ENCODE data around the gene TRPM2.
"Not testable (repeated sequence)": the region's sequence is repeated elsewhere in the genome, so short reads cannot be mapped to it uniquely, and the experiment has no call there.

Gene TRPM2

DNA sequence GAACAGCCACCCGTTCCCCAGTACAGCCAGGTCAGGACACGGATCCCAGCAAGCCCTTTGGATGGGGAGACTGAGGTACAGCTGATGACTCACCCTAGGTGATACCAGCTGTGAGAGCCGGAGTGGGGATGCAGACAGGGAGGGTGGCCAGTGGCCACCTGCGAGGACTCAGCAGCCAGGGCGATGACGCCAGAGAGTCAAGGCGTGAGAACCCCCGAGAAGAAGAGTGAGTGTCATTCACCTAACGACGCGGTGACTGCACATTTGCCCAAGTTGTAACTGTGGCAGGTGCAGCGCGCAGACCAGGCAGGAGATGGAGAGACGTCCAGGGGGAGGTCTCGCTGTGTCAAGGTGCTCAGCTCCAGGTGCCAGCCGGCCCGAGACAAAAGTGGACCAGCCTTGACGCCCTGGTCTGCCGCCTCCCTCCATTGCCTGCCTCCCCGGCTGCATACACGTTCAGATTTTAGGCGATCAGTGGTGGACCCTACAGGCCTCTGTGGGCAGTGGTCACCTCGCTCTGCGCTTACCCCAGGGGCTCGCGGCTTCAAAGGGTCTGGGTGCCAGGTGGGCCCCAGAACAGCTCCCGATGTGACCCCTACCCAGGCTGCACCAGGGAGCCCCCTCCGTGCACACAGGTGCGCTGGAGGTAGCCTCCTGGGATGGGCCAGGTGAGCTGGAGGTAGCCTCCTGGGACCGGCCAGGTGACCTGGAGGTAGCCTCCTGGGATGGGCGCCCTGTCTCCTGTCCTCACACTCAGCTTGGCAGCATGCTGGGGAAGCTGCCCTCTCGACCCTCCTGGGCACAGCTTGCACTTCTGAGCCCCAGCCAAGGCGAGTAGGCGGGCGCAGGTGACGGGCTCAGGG, 113.8 kb downstream of the TRPM2 start:
- DNase-seq, result no peak

DNA sequence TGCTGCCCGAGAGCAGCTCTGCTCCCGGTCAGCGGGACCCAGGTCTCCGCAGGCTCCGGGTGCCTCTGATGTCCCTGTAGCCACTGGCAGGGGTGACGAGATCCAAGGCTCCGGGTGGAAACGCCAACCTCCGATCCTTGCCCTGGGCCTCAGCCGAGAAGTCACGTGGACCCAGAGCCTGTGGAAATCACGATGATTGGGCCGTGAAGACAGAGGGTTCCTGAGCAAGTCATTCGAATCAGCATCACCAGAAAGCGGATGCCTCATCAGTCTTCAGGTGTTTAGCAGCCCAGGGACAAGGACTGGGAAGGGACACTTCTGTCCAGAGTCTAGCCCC, 114.4 kb downstream of the TRPM2 start:
- no peak for DNase-seq

DNA sequence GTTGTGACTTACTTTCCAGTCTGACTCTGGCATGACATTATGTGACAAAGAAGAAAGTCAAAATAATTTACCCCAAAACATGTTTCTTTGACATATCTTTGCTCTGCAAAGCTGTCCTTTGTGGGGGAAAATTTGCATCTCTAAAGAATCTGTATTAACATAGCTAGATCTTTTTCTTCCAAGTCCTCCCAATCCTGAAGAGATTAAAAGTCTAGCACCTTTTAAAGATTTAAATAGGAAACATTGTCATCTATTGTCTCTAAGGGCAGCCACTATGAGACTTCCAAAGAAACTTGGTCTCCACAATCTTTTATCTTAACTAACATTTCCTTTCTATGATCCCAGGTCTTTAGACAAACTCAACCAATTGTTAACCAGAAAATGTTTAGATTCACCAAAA, 117.9 kb downstream of the TRPM2 start:
- no peak for DNase-seq

DNA sequence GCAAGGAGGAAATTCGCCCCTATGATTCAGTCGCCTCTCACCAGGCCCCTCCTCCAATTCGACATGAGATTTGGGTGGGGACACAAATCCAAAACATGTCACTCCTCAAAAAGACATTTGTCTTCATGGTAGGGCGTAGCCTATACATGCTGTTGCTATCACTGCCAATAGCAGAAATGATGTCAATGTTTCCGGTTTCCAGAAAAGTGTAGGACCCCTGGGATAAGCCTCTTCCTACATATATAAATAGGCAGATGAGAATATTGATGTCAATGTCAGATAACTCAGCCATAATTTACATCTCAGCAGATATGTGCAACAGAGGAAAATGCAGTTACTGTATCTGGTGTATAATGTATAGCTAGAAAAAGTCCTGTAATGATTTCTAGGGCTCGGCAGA, 118.6 kb downstream of the TRPM2 start:
- no peak for DNase-seq

DNA sequence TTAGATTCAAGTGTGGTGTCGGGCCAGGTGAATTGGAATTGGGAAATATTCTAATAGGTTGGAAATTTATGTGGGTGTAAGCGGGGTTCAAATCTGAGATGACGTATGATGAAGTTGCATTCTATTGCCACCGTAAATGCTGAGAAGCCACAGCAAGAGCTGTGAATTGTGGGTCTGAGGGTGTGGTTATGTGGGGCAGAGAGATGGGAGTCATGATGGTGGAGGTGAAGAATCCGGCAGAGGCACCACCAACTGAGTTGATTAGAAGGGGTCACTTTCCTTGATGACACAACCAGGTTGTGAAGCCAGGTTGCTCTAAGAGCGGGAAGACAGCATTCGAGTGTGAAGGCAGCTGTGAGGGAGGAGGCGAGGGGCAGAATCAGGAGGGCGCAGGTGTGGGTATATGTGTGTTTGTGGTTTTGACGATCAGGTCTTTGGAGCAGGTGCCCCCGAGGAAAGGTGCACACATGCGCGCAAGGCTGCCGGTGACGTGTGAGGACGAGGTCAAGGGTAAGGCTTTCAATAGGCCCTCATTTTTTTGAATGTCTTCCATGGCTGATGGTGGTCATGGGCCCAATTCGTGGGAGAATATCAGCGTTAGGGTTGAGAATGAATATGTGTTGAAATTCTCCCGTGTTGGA, 120.6 kb downstream of the TRPM2 start:
- no peak for DNase-seq

DNA sequence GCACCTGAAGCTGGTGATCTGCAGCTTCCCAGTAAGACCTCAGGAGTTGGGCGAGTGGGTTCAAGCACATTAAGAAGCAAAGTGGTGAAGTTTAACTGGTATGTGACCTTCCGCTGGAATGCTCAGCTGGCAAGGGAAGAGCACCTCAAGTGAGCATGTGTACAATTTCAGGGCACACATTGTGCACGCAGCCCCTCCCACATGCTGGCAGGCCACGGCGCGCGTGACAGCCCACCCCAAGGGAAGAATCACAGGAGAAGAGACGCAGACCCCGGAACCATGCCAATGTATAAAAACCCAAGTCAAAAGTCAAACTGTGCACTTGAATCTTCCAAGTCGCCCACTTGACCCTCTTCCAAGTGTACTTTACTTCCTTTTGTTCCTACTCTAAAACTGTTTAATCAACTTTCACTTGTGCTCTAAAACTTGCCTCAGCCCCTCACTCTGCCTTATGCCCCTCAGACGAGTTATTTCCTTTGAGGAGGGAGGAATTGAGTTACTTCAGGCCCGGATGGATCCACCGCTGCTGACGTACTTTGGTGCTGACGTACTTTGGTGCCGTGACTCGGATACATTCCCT, 121.9 kb downstream of the TRPM2 start:
- no peak for DNase-seq

DNA sequence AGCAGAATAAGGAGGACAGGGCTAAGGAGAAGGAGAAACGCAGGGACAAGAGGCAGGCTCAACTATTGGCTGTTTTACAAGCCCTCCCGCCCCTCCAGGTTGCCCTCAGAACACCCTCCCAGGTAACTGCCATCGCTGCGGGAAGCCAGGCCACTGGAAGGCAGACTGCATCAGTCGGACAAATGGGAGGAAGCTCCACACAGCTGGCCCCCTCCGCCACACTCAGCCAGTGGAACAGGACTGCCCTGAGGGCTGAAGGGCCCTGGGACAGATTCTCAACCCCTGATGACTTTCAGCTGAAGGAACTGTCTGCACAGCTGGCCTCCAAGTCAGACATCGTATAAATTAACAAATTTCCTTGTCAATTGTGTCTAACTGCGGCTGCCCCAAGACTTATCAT, 123.7 kb downstream of the TRPM2 start:
- no peak for DNase-seq

DNA sequence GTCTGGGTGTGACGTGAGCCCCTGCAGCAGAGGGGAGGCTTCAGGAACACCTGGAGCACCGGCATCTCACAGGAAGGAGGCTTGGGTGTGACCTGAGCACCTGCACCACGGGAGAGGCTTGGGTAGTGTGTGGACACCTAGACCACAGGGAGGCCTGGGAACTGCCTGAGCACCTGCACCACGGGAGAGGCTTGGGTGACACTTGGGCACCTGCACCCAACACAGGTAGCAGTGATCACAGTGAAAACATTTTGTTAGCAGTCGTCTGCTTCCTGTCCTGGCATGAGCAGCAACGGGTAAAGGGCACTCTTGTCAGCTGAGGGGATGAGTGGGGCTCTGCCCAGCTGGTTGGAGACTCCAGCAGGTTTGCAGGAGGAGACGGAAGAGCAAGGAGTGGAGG, 124.3 kb downstream of the TRPM2 start:
- DNase-seq, result no peak

DNA sequence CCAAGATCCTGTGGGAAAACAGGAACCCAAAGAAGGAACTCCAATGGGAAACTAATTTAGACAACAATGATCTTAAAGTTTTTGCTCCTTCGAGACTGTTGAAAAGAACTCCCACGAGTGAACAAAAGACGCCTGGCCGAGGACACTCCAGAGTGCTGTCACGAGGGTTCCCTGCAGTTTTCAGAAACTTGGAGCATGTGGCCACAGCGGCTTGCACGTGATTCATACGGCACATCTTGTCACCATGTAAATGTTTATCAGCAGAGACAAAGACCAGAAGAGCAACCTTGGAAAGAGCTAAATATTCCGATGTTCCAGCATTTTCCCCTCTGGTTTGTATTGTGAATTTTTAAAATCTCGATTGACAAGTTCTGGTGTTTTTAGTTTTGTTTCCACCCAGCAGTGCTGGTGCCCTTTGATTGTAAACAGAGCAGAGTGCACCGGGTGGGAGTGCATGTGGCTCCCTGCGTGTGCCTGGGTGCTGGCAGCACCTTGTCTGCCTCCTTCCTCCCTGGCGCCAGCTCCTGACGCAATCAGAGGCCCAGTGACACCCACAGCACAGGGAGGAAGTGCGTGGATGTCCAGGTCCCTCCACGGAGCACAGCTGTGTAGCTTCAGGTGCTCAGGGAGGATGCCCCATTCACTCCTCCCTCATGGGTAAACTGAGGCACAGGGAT, 124.8 kb downstream of the TRPM2 start:
- no peak for DNase-seq

DNA sequence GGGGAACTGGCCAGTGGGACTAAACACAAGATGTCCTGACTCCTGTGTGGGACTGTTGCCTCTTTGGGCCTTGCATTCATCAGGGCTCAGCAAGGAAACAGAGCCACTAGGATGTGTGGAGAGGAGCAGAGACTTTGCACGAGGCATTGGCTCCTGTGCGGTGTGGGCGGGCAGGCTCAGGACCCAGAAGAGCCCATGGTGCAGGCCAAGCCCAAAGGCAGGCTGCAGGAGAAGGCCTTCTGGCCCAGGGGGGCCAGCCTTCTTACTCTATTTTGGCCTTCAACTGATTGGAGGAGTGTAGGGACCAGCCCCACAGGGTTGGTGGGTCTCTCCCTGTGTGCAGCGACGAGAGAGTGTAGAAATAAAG, 125.4 kb downstream of the TRPM2 start:
- no peak for DNase-seq

DNA sequence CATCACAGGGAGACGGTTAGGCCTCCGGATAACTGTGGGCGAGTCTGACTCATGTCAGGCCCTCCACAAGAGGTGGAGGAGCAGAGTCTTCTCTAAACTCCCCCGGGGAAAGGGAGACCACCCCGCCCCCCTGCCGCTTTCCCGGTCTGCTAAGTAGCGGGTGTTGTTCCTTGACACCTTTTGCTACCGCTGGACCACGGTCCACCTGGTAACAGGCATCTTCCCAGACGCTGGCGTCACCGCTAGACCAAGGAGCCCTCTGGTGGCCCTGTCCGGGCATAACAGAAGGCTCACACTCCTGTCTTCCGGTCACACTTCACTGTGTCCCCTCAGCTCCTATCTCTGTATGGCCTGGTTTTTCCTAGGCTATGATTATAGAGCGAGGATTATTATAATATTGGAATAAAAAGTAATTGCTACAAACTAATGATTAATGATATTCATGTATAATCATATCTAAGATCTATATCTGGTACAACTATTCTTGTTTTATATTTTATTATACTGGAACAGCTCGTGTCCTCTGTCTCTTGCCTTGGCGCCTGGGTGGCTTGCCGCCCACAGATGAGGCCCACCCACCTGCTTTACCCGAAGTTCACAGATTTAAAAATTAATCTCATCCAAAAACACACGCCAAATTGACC, 126.3 kb downstream of the TRPM2 start:
- not testable (repeated sequence) for DNase-seq

DNA sequence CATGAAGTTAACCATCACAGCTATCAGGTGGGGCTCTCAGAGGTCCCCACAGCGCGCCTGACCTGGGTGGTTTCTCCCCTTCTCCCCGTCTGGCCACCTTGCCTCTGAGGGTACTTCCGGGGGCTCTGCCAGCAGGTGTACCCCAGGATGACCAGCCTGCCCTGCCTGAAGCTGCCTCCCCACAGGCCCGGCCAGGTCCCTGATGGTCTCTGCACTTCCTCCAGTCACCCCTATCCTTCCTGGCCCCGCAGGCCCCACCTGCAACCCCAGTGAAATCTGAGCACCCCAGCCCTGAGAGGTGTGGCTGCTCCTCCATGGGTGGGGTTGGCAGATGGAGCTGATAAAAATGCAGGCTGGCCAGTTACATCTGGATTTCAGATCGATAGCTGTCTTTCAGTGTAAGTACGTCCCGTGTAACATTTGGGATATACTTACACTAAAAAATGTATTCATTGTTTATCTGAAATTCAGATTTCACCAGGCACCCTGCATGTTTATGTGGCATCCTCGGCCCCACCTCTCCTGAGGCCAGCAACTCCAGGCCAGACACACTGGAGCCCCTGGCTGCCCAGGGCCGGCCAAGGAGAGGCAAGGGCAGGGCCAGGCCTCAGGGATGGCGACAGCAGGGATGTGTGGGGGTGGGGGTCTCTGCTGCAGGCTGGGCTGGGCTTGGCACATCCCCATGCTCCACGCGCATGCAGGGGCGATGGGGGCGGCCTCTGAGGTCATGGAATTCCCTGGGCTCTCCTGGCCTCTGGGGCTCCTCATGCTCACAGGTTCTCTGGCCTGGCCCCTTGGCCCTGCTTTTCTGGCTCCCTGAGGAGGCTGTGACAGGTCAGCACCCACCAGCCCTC, 127.0 kb downstream of the TRPM2 start:
- no peak for DNase-seq

DNA sequence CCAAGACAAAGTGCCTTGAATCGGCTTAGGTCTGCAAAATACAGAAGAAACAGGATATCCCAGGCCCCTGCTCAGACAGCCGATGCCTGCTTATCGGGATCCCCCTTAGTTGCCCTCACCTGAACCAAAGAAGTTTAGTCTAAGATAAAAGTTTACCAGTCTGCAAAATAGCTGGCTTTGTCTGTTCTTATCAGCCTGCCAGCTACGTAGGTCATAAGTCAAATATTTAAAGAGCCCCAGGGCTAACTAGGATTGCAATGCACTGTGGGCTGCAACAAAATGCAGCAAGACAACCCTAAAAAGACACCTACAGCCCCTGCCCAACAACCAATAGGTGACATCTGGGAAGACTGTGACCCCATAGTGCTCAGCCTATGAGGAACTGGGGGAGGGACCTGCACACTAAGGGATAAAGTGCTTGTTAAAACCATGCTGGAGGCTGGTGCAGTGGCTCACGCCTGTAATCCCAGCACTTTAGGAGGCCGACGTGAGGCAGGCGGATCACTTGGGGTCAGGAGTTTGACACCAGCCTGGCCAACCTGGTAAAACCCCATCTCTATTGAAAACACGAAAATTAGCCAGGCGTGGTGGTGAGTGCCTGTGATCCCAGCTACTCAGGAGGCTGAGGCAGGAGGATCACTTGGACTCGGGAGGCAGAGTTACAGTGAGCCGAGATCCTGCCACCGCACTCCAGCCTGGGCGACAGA, 129.3 kb downstream of the TRPM2 start:
- no peak for DNase-seq

DNA sequence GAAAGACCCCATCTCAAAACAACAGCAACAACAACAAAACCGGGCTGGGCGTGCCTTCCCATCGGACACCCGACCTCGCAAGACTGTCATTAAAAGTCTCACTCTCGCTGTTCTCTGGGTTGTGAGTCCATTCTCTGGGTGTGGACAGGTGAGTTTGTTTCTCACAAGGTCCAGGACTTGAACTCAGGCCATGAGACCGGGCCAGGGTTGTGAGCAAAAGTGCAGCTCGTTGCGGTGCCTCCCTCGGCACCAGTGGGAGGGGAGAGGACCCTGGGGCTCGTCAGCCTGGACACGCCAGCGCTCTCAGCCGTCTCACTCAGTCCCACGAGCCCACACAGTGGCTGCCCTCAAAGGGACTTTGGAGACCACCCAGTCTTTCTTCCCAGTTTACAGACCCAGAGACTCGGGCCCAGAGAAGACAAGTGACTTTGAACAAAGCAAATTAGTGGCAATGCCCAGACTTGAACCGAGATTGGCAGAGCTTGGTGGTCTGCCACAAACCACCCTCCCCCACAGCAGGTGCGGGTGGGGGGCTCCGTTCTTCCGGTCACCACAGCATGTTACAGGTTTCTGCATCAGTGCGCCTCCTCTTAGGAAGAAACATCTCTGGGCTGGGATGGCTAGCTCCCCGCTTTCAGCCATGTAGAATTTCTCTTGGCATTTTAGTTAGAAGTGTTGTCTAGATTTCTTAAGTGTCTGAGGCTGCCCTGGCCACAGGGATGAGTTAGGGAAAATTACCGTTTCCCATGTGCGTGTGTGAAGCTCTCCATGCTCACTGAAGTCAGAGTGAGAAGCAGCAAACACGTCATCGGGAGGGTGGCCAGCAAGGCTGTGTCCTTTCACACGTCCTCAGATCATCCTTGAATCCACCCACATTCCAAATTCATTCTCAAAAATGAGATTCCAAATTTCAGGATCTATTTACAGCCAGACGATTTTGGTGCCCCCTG, 130.1 kb downstream of the TRPM2 start:
- no peak for DNase-seq

DNA sequence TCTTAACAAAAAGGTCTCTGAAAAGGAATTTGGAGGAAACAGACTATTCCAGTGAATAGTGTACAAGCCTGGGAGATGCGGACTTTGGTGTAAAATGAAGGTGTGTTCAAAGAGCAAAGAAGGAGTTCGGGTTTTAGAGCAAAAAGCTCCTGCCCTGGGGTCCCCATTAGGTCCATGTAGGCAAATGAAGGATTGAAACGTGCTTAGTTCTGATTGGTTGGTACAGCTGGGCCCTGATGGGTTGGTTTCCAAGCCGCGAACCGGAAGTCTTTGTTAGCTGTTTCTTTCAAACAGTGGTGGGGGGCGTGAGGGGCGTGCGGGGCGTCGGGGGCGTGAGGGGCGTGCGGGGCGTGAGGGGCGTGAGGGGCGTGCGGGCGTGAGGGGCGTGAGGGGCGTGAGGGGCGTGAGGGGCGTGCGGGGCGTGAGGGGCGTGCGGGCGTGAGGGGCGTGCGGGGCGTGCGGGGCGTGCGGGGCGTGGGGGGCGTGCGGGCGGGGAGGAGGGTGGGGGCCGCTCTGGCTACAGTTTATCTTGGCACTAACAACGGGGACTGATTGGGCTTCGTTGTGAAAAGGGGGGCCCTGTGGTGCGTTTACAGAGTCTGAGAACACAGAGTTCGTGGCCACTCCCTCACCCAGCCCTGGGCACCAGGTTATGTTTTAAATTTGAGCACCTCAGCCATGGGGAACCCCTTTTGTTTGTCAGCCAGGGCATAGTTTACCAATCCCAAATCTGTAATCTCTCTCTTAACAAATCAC, 131.3 kb downstream of the TRPM2 start:
- no peak for DNase-seq

DNA sequence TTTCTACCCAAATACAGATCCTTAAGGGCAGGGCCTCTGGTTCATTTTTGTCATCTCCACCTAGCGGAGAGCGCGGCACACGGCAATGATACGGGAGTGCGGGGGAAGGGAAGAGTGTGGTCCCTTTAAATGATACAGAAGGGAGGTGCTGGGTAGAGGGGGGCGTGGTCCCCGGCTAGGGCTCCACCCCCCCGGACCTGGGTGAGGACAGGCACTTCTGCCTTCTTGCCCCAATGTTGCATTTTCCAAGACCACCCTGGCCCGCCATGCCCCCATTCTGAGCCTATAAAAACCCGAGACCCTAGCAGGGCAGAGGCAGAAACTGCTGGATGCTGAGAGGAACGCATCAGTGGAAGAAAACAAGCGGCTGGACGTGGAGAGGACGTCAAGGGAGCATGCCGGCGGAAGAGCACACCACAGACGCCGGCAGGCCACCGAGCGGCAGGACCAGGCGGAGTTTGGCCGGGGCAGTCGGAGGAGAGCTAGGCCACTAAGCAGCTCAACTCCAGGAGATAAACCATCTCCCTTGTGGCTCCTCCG, 131.9 kb downstream of the TRPM2 start:
- peak; percentile 29 for DNase-seq

DNA sequence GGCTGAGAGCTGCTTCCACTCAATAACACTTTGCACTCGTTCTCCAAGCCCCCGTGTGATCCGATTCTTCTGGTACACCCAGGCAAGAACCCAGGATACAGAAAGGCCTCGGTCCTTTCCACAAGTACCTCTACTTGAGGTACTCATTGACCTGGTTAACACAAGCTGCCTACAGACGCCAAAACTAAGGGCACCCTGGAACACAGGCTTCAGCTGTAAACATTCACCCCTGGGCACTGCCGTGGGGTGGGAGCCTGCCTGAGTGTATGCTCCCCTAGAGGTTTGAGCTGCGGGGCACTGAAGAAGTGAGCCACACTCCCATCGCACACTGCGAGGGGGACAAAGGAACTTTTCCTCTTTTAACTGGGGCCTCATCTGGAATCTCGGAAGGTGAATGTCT, 132.4 kb downstream of the TRPM2 start:
- no peak for DNase-seq

DNA sequence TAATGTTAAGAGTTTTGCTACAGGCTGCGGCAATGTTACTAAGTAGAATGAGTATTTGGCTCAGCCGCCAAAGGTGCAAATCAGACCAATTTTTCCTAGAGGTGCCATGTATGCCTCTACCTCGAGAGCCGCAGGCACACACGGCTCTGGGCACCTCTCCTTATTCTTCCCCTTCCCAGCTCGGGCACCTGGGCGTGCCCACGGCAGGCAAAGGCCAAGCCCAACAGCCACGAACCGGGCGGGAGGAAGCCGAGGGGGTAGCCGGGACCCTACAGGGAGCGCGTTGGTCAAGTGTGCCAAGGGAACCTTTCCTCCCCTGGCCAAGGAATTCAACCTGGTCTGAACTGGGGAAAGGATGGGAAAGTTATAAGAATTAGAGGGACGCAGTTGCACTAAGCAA, 132.9 kb downstream of the TRPM2 start:
- DNase-seq, result no peak

DNA sequence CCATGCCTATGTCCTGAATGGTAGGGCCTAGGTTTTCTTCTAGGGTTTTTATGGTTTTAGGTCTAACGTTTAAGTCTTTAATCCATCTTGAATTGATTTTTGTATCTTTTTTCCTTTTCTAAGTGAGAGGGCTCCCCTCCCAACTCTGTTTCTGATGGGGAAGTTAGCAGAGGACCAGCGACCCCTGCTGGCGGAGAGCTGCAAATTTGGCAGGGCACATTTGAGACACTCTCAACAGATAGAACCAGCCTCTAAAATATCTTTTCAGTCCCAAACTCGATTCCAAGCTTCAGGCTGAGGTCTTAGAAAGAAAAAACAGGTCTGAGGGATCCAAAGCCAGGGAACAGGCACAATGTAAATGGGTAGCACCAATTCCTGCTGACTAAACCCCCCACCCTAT, 134.4 kb downstream of the TRPM2 start:
- no peak for DNase-seq
